GM19043 (cell line): ENCODE data around the gene ANKRD55.
"Not testable (repeated sequence)": the region's sequence is repeated elsewhere in the genome, so short reads cannot be mapped to it uniquely, and the experiment has no call there.

ENCODE experiments used
- ATAC-seq: cut with Tn5 transposase; IDR thresholded peaks from one replicate; pipeline ENCODE4 v1.9.1; 2021; ENCODE audit warnings: low read depth; ENCODE audit not compliant: unreplicated experiment

The ANKRD55 gene

GRCh38 chr5:56088431-56088949, 144.6 kb downstream of the ANKRD55 start:
- ATAC-seq: no peak

- ATAC-seq: no peak
Measured at GRCh38 chr5:56085193-56085592, 147.9 kb downstream of the ANKRD55 start.

GRCh38 chr5:56083286-56083854, 149.8 kb downstream of the ANKRD55 start:
- ATAC-seq: no peak

GRCh38 chr5:56081053-56081642, 152.0 kb downstream of the ANKRD55 start:
- peak; percentile 20 for ATAC-seq

GRCh38 chr5:56080375-56081052, 152.6 kb downstream of the ANKRD55 start:
- peak; percentile 73 for ATAC-seq

- ATAC-seq: not testable (repeated sequence)
Measured at GRCh38 chr5:56079157-56079500, 154.0 kb downstream of the ANKRD55 start.

- no peak for ATAC-seq
Measured at GRCh38 chr5:56078278-56079156, 154.6 kb downstream of the ANKRD55 start.

- no peak for ATAC-seq
Measured at GRCh38 chr5:56077796-56078233, 155.3 kb downstream of the ANKRD55 start.

GRCh38 chr5:56076486-56076885, 156.6 kb downstream of the ANKRD55 start:
- no peak for ATAC-seq

- ATAC-seq: no peak
Measured at GRCh38 chr5:56075361-56075760, 157.8 kb downstream of the ANKRD55 start.

- ATAC-seq: no peak
Measured at GRCh38 chr5:56072863-56073766, 160.0 kb downstream of the ANKRD55 start.

GRCh38 chr5:56071470-56071869, 161.7 kb downstream of the ANKRD55 start:
- ATAC-seq: no peak

GRCh38 chr5:56070851-56071465, 162.2 kb downstream of the ANKRD55 start:
- ATAC-seq: no peak

- no peak for ATAC-seq
Measured at GRCh38 chr5:56069652-56070226, 163.4 kb downstream of the ANKRD55 start.

- ATAC-seq: no peak
Measured at GRCh38 chr5:56066931-56067450, 166.1 kb downstream of the ANKRD55 start.

GRCh38 chr5:56064984-56065383, 168.1 kb downstream of the ANKRD55 start:
- ATAC-seq: no peak

GRCh38 chr5:56060276-56061110, 172.6 kb downstream of the ANKRD55 start:
- no peak for ATAC-seq

- no peak for ATAC-seq
Measured at GRCh38 chr5:56059854-56060253, 173.3 kb downstream of the ANKRD55 start.
